ENCODE results near the gene PQBP1.
"Not testable (repeated sequence)": the region's sequence is repeated elsewhere in the genome, so short reads cannot be mapped to it uniquely, and the experiment has no call there.

PQBP1 gene

GRCh38 chrX:48883729-48884128 lies 14.0 kb upstream of the PQBP1 start:
- no peak for TF ChIP-seq CTCF (IDR thresholded peaks at IDR 0.05; ENCODE audit: control extremely low read depth, extremely low read depth, low read depth, missing control alignments)
- POLR2A ChIA-PET = no interaction called here
- CTCF ChIA-PET = interaction anchor here (1.3 kb wide), 1 partner anchor 8 kb away, joined by 4 read pairs; no protein-coding TSS in a partner anchor
- DNase-seq (ENCODE audit: extremely low spot score) = no peak

- POLR2A ChIA-PET; CTCF ChIA-PET; DNase-seq (ENCODE audit: extremely low spot score): not testable (repeated sequence)
Measured at GRCh38 chrX:48886586-48886985, 11.1 kb upstream of the PQBP1 start.

- CTCF ChIA-PET = interaction anchor here (2.8 kb wide), 1 partner anchor 56 kb away, joined by 14 read pairs; no protein-coding TSS in a partner anchor
- POLR2A ChIA-PET = no interaction called here
- TF ChIP-seq CTCF (IDR thresholded peaks at IDR 0.05; ENCODE audit: control extremely low read depth, extremely low read depth, low read depth, missing control alignments) = no peak
- no peak for DNase-seq (ENCODE audit: extremely low spot score)
Measured at GRCh38 chrX:48890296-48890925, 7.3 kb upstream of the PQBP1 start.

DNA sequence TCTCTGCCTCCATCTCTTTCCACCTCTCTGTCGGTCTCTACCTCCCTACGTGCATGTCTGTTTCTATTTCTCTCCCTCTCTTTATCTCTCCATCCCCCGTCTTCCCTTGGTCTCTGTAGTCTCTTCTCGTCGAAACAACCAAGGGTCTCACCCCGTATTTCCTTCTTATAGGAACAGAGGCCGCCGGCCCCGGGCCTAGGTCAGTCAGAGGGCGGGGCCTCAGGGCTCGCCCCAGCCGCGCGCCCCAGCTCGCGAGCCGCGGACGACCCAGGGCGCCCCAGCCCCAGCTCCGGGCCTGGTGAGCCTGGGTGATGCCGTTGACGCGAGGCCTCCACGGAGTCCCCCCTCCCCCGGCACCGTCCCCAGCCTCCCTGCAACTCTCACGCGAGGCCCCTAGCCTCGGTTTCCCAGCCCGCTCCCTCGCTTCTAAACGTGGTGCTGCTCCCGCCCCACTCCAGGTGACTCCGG lies 6.8 kb upstream of the PQBP1 start:
- no peak for TF ChIP-seq CTCF (IDR thresholded peaks at IDR 0.05; ENCODE audit: control extremely low read depth, extremely low read depth, low read depth, missing control alignments)
- CTCF ChIA-PET = interaction anchor here (0.6 to 2.8 kb wide), 10 partner anchors 7 to 301 kb away, joined by 3 to 14 read pairs (median 4); no protein-coding TSS in a partner anchor
- POLR2A ChIA-PET = interaction anchor here (0.8 to 1.7 kb wide), 2 partner anchors 10 to 21 kb away, joined by 3 to 5 read pairs; partner anchors contain the start of gene SLC35A2
- DNase-seq (ENCODE audit: extremely low spot score) = no peak

- CTCF ChIA-PET = interaction anchor here (0.6 to 2.8 kb wide), 11 partner anchors 8 to 301 kb away, joined by 3 to 14 read pairs (median 4); no protein-coding TSS in a partner anchor
- POLR2A ChIA-PET = interaction anchor here (0.8 to 1.7 kb wide), 2 partner anchors 9 to 20 kb away, joined by 3 to 5 read pairs; partner anchors contain the start of gene SLC35A2
- peak; percentile 54 for TF ChIP-seq CTCF (IDR thresholded peaks at IDR 0.05; ENCODE audit: control extremely low read depth, extremely low read depth, low read depth, missing control alignments)
- peak; percentile 70 for DNase-seq (ENCODE audit: extremely low spot score)
Measured at GRCh38 chrX:48891402-48892288, 6.1 kb upstream of the PQBP1 start.

DNA sequence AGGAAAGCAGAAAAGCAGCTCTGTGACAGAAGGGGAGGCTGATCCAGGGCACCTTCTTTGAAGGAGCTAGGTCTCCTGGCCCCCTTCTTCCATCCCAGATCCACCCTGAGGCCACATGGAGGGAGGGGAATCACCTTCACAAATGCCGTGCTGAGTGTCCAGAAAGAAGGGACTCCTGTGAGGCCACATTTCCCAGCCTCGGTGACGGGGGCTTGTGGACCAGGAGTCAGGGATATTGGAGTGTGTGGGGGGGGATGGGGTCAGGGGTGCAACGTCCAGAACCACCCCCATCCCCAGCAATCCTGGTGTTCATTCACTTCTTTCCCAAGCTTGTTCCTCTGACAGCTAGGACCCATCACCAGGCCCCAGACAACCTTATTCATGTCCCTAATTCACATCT lies 4.8 kb upstream of the PQBP1 start:
- ChIA-PET CTCF (interaction anchor here (0.6 to 2.8 kb wide), 3 partner anchors 11 to 53 kb away, joined by 3 to 14 read pairs (median 6); no protein-coding TSS in a partner anchor), POLR2A (interaction anchor here (0.5 kb wide), 1 partner anchor 177 kb away, joined by 6 read pairs; no protein-coding TSS in a partner anchor)
- DNase-seq (ENCODE audit: extremely low spot score) = no peak
- no peak for TF ChIP-seq CTCF (IDR thresholded peaks at IDR 0.05; ENCODE audit: control extremely low read depth, extremely low read depth, low read depth, missing control alignments)
